ENCODE data around the gene ALPG.
"Not testable (repeated sequence)": the region's sequence is repeated elsewhere in the genome, so short reads cannot be mapped to it uniquely, and the experiment has no call there.

Gene ALPG

GRCh38 chr2:232438091-232438490 lies 31.4 kb downstream of the ALPG start:
- Histone ChIP-seq H3K36me3 (ENCODE audit: control insufficient read depth in 5 of 5, insufficient read depth in 5 of 5, low read length in 5 of 5) (no peaks in the 10 kb centered on the region), H3K4me3 (ENCODE audit: low read depth in 1 of 5, low read length in 5 of 5) (no peak overlapping the region), H3K4me1 (ENCODE audit: control insufficient read depth in 5 of 5, insufficient read depth in 5 of 5, low read length in 5 of 5) (no peaks in the 10 kb centered on the region), H3K27ac (ENCODE audit: low read depth, low read length) (no peak overlapping the region), H3K9ac (ENCODE audit: low read length in 5 of 5) (no peak overlapping the region), H3K27me3 (ENCODE audit: control insufficient read depth in 5 of 5, insufficient read depth in 4 of 5, low read length in 5 of 5) (peaks cover 0 to 15% (median 11%) of the 10 kb centered on the region in 5 donors), H3K9me3 (ENCODE audit: control insufficient read depth in 5 of 5, low read length in 5 of 5) (no peaks in the 10 kb centered on the region)

- Histone ChIP-seq H3K4me3 (ENCODE audit: low read depth in 1 of 5, low read length in 5 of 5) (no peak overlapping the region), H3K9ac (ENCODE audit: low read length in 5 of 5) (no peak overlapping the region), H3K27ac (ENCODE audit: low read depth, low read length) (no peak overlapping the region), H3K36me3 (ENCODE audit: control insufficient read depth in 5 of 5, insufficient read depth in 5 of 5, low read length in 5 of 5) (no peaks in the 10 kb centered on the region), H3K9me3 (ENCODE audit: control insufficient read depth in 5 of 5, low read length in 5 of 5) (no peaks in the 10 kb centered on the region), H3K4me1 (ENCODE audit: control insufficient read depth in 5 of 5, insufficient read depth in 5 of 5, low read length in 5 of 5) (peaks cover 0 to 2% (median 0%) of the 10 kb centered on the region in 5 donors), H3K27me3 (ENCODE audit: control insufficient read depth in 5 of 5, insufficient read depth in 4 of 5, low read length in 5 of 5) (peaks cover 0 to 17% (median 11%) of the 10 kb centered on the region in 5 donors)
Measured at GRCh38 chr2:232438951-232439757, 32.5 kb downstream of the ALPG start.

GRCh38 chr2:232439758-232440135 lies 33.1 kb downstream of the ALPG start:
- Histone ChIP-seq H3K4me3 (ENCODE audit: low read depth in 1 of 5, low read length in 5 of 5) (no peak overlapping the region), H3K27me3 (ENCODE audit: control insufficient read depth in 5 of 5, insufficient read depth in 4 of 5, low read length in 5 of 5) (peaks cover 0 to 22% (median 12%) of the 10 kb centered on the region in 5 donors), H3K9me3 (ENCODE audit: control insufficient read depth in 5 of 5, low read length in 5 of 5) (no peaks in the 10 kb centered on the region), H3K36me3 (ENCODE audit: control insufficient read depth in 5 of 5, insufficient read depth in 5 of 5, low read length in 5 of 5) (no peaks in the 10 kb centered on the region), H3K9ac (ENCODE audit: low read length in 5 of 5) (no peak overlapping the region), H3K27ac (ENCODE audit: low read depth, low read length) (no peak overlapping the region), H3K4me1 (ENCODE audit: control insufficient read depth in 5 of 5, insufficient read depth in 5 of 5, low read length in 5 of 5) (peaks cover 0 to 5% (median 0%) of the 10 kb centered on the region in 5 donors)

GRCh38 chr2:232440220-232441018 lies 33.8 kb downstream of the ALPG start:
- not testable (repeated sequence) for H3K9me3 ChIP-seq (ENCODE audit: control insufficient read depth in 5 of 5, low read length in 5 of 5); H3K9ac ChIP-seq (ENCODE audit: low read length in 5 of 5); H3K36me3 ChIP-seq (ENCODE audit: control insufficient read depth in 5 of 5, insufficient read depth in 5 of 5, low read length in 5 of 5); H3K4me3 ChIP-seq (ENCODE audit: low read depth in 1 of 5, low read length in 5 of 5); H3K4me1 ChIP-seq (ENCODE audit: control insufficient read depth in 5 of 5, insufficient read depth in 5 of 5, low read length in 5 of 5); H3K27ac ChIP-seq (ENCODE audit: low read depth, low read length)
- H3K27me3 ChIP-seq (ENCODE audit: control insufficient read depth in 5 of 5, insufficient read depth in 4 of 5, low read length in 5 of 5), result peaks cover 0 to 22% (median 12%) of the 10 kb centered on the region in 5 donors

- H3K4me3 ChIP-seq (ENCODE audit: low read depth in 1 of 5, low read length in 5 of 5), result no peak overlapping the region
- H3K9ac ChIP-seq (ENCODE audit: low read length in 5 of 5), result no peak overlapping the region
- H3K9me3 ChIP-seq (ENCODE audit: control insufficient read depth in 5 of 5, low read length in 5 of 5), result no peaks in the 10 kb centered on the region
- H3K27me3 ChIP-seq (ENCODE audit: control insufficient read depth in 5 of 5, insufficient read depth in 4 of 5, low read length in 5 of 5), result peaks cover 0 to 22% (median 12%) of the 10 kb centered on the region in 5 donors
- no peak overlapping the region for H3K27ac ChIP-seq (ENCODE audit: low read depth, low read length)
- no peaks in the 10 kb centered on the region for H3K36me3 ChIP-seq (ENCODE audit: control insufficient read depth in 5 of 5, insufficient read depth in 5 of 5, low read length in 5 of 5)
- H3K4me1 ChIP-seq (ENCODE audit: control insufficient read depth in 5 of 5, insufficient read depth in 5 of 5, low read length in 5 of 5), result peaks cover 0 to 5% (median 0%) of the 10 kb centered on the region in 5 donors
Measured at GRCh38 chr2:232441147-232441651, 34.6 kb downstream of the ALPG start.

- H3K36me3 ChIP-seq (ENCODE audit: control insufficient read depth in 5 of 5, insufficient read depth in 5 of 5, low read length in 5 of 5); H3K27ac ChIP-seq (ENCODE audit: low read depth, low read length); H3K9me3 ChIP-seq (ENCODE audit: control insufficient read depth in 5 of 5, low read length in 5 of 5); H3K9ac ChIP-seq (ENCODE audit: low read length in 5 of 5); H3K4me1 ChIP-seq (ENCODE audit: control insufficient read depth in 5 of 5, insufficient read depth in 5 of 5, low read length in 5 of 5); H3K4me3 ChIP-seq (ENCODE audit: low read depth in 1 of 5, low read length in 5 of 5): not testable (repeated sequence)
- H3K27me3 ChIP-seq (ENCODE audit: control insufficient read depth in 5 of 5, insufficient read depth in 4 of 5, low read length in 5 of 5), result peaks cover 0 to 19% (median 9%) of the 10 kb centered on the region in 5 donors
Measured at GRCh38 chr2:232441922-232442321, 35.3 kb downstream of the ALPG start.

GRCh38 chr2:232442431-232442830 lies 35.8 kb downstream of the ALPG start:
- peaks cover 0 to 18% (median 7%) of the 10 kb centered on the region in 5 donors for H3K27me3 ChIP-seq (ENCODE audit: control insufficient read depth in 5 of 5, insufficient read depth in 4 of 5, low read length in 5 of 5)
- not testable (repeated sequence) for H3K27ac ChIP-seq (ENCODE audit: low read depth, low read length); H3K4me3 ChIP-seq (ENCODE audit: low read depth in 1 of 5, low read length in 5 of 5); H3K9ac ChIP-seq (ENCODE audit: low read length in 5 of 5); H3K36me3 ChIP-seq (ENCODE audit: control insufficient read depth in 5 of 5, insufficient read depth in 5 of 5, low read length in 5 of 5); H3K4me1 ChIP-seq (ENCODE audit: control insufficient read depth in 5 of 5, insufficient read depth in 5 of 5, low read length in 5 of 5); H3K9me3 ChIP-seq (ENCODE audit: control insufficient read depth in 5 of 5, low read length in 5 of 5)

GRCh38 chr2:232443047-232443446 lies 36.4 kb downstream of the ALPG start:
- H3K36me3 ChIP-seq (ENCODE audit: control insufficient read depth in 5 of 5, insufficient read depth in 5 of 5, low read length in 5 of 5), result not testable (repeated sequence)

GRCh38 chr2:232443669-232444408 lies 37.2 kb downstream of the ALPG start:
- not testable (repeated sequence) for H3K9me3 ChIP-seq (ENCODE audit: control insufficient read depth in 5 of 5, low read length in 5 of 5); H3K4me3 ChIP-seq (ENCODE audit: low read depth in 1 of 5, low read length in 5 of 5); H3K36me3 ChIP-seq (ENCODE audit: control insufficient read depth in 5 of 5, insufficient read depth in 5 of 5, low read length in 5 of 5); H3K9ac ChIP-seq (ENCODE audit: low read length in 5 of 5); H3K27ac ChIP-seq (ENCODE audit: low read depth, low read length); H3K4me1 ChIP-seq (ENCODE audit: control insufficient read depth in 5 of 5, insufficient read depth in 5 of 5, low read length in 5 of 5)
- peaks cover 0 to 25% (median 10%) of the 10 kb centered on the region in 5 donors for H3K27me3 ChIP-seq (ENCODE audit: control insufficient read depth in 5 of 5, insufficient read depth in 4 of 5, low read length in 5 of 5)

More at GRCh38 chr2:232443047-232443446, 36.4 kb downstream of the ALPG start:
- peaks cover 0 to 22% (median 9%) of the 10 kb centered on the region in 5 donors for H3K27me3 ChIP-seq (ENCODE audit: control insufficient read depth in 5 of 5, insufficient read depth in 4 of 5, low read length in 5 of 5)
- H3K27ac ChIP-seq (ENCODE audit: low read depth, low read length); H3K4me3 ChIP-seq (ENCODE audit: low read depth in 1 of 5, low read length in 5 of 5); H3K9me3 ChIP-seq (ENCODE audit: control insufficient read depth in 5 of 5, low read length in 5 of 5); H3K4me1 ChIP-seq (ENCODE audit: control insufficient read depth in 5 of 5, insufficient read depth in 5 of 5, low read length in 5 of 5); H3K9ac ChIP-seq (ENCODE audit: low read length in 5 of 5): not testable (repeated sequence)

Measured in subcutaneous abdominal adipose tissue (tissue), 5 donors.